Parathyroid adenoma (tissue), 2 donors: Measurements from ENCODE around the gene DAGLA.

Experiments
- H2AFZ ChIP-seq: fragments of 300-600 bp; sonication (generic); one replicate; pipeline ENCODE4 v1.7.0; 2017; ENCODE audit warnings: antibody characterized with exemption, mild to moderate bottlenecking
- H3K27ac ChIP-seq: fragments of 300-600 bp; sonication (generic); one replicate; pipeline ENCODE4 v1.7.0; 2017
- H3K27me3 ChIP-seq: fragments of 300-600 bp; sonication (generic); one replicate; pipeline ENCODE4 v1.7.0; 2017; ENCODE audit warnings: low read length; ENCODE audit not compliant: control insufficient read depth, insufficient read depth
- H3K36me3 ChIP-seq: fragments of 300-600 bp; sonication (generic); one replicate; pipeline ENCODE4 v1.7.0; 2017; ENCODE audit warnings: low read length; ENCODE audit not compliant: control insufficient read depth, insufficient read depth
- H3K4me1 ChIP-seq: fragments of 300-600 bp; sonication (generic); one replicate; pipeline ENCODE4 v1.7.0; 2017; ENCODE audit warnings: control low read depth
- H3K4me2 ChIP-seq: fragments of 300-600 bp; sonication (generic); one replicate; pipeline ENCODE4 v1.7.0; 2017; ENCODE audit warnings: low read length
- H3K4me3 ChIP-seq: fragments of 300-600 bp; sonication (generic); one replicate; pipeline ENCODE4 v1.7.0; 2017; ENCODE audit warnings: low read depth, low read length
- H3K79me2 ChIP-seq: fragments of 300-600 bp; sonication (generic); one replicate; pipeline ENCODE4 v1.7.0; 2017; ENCODE audit warnings: control low read depth
- H3K9ac ChIP-seq: fragments of 300-600 bp; sonication (generic); one replicate; pipeline ENCODE4 v1.7.0; 2017; ENCODE audit warnings: mild to moderate bottlenecking
- H3K9me3 ChIP-seq: fragments of 300-600 bp; sonication (generic); one replicate; pipeline ENCODE4 v1.7.0; 2017; ENCODE audit warnings: low read length; ENCODE audit not compliant: control insufficient read depth
- CTCF ChIP-seq: fragments of 300-600 bp; sonication (generic); IDR thresholded peaks from one replicate; pipeline ENCODE4 v1.7.0; 2017; ENCODE audit warnings: antibody characterized with exemption, mild to moderate bottlenecking
- donor health status: primary hyperparathyroidism.

DAGLA gene

GRCh38 chr11:61675826-61676225 lies 4.4 kb upstream of the DAGLA start:
- no peak overlapping the region for H2AFZ ChIP-seq
- TF ChIP-seq CTCF = no peak
- no peak overlapping the region for H3K4me2 ChIP-seq
- no peak overlapping the region for H3K9ac ChIP-seq
- no peaks in the 10 kb centered on the region for H3K36me3 ChIP-seq
- H3K4me3 ChIP-seq = no peak overlapping the region
- no peaks in the 10 kb centered on the region for H3K9me3 ChIP-seq
- H3K79me2 ChIP-seq = no peaks in the 10 kb centered on the region
- no peaks in the 10 kb centered on the region for H3K4me1 ChIP-seq
- no peak overlapping the region for H3K27ac ChIP-seq
- no peaks in the 10 kb centered on the region for H3K27me3 ChIP-seq

- H3K79me2 ChIP-seq = no peaks in the 10 kb centered on the region
- no peaks in the 10 kb centered on the region for H3K27me3 ChIP-seq
- H3K9me3 ChIP-seq = no peaks in the 10 kb centered on the region
- H3K4me1 ChIP-seq = no peaks in the 10 kb centered on the region
- H2AFZ ChIP-seq = no peak overlapping the region
- H3K36me3 ChIP-seq = no peaks in the 10 kb centered on the region
- no peak overlapping the region for H3K27ac ChIP-seq
- H3K4me2 ChIP-seq = no peak overlapping the region
- H3K9ac ChIP-seq = no peak overlapping the region
- no peak for TF ChIP-seq CTCF
- no peak overlapping the region for H3K4me3 ChIP-seq
Measured at GRCh38 chr11:61679296-61679695, 895 bp upstream of the DAGLA start.

- Histone ChIP-seq H3K4me2 (peak overlapping the region; percentile 74), H3K27ac (no peak overlapping the region), H3K9me3 (no peaks in the 10 kb centered on the region), H3K79me2 (no peaks in the 10 kb centered on the region), H3K4me3 (no peak overlapping the region), H3K4me1 (no peaks in the 10 kb centered on the region), H3K36me3 (no peaks in the 10 kb centered on the region), H2AFZ (peak overlapping the region; percentile 75), H3K9ac (no peak overlapping the region), H3K27me3 (no peaks in the 10 kb centered on the region)
- TF ChIP-seq CTCF = no peak
Measured at GRCh38 chr11:61680622-61681221, 531 bp downstream of the DAGLA start.

GRCh38 chr11:61682093-61682732 lies 2.0 kb downstream of the DAGLA start:
- TF ChIP-seq CTCF = no peak
- no peak overlapping the region for H3K27ac ChIP-seq

More at GRCh38 chr11:61682093-61682732, 2.0 kb downstream of the DAGLA start:
- Histone ChIP-seq H3K4me1 (no peaks in the 10 kb centered on the region), H3K27me3 (no peaks in the 10 kb centered on the region), H3K79me2 (no peaks in the 10 kb centered on the region), H2AFZ (no peak overlapping the region), H3K9me3 (no peaks in the 10 kb centered on the region), H3K36me3 (no peaks in the 10 kb centered on the region), H3K4me2 (no peak overlapping the region), H3K4me3 (no peak overlapping the region), H3K9ac (no peak overlapping the region)
